H1 (cell line): ENCODE measurements around the gene DDHD1.

Experiments
- CHD1 ChIP-seq: IDR thresholded peaks from 2 replicates; pipeline ENCODE4 v1.6.1; 2012; ENCODE audit warnings: low read depth, low read length, improper control_type of control experiment
- CHD2 ChIP-seq: IDR thresholded peaks from 2 replicates; pipeline ENCODE4 v1.6.1; 2012; ENCODE audit warnings: low read length, improper control_type of control experiment
- GTF2F1 ChIP-seq: IDR thresholded peaks from 2 replicates; pipeline ENCODE4 v1.6.1; 2012; ENCODE audit warnings: low read depth, low read length, improper control_type of control experiment, borderline replicate concordance
- HDAC6 ChIP-seq: IDR thresholded peaks from one replicate; pipeline ENCODE4 v1.7.1; 2012; ENCODE audit warnings: low read depth, mild to moderate bottlenecking, inconsistent platforms, low read length, moderate library complexity
- NRF1 ChIP-seq: IDR thresholded peaks from 2 replicates; pipeline ENCODE4 v1.6.1; 2011; ENCODE audit warnings: mild to moderate bottlenecking, low read depth, low read length, improper control_type of control experiment
- PHF8 ChIP-seq: fragments of 200-600 bp; sonication (generic); conservative IDR thresholded peaks from 2 replicates; pipeline ENCODE4 v1.7.1; 2012; ENCODE audit warnings: low read depth, mild to moderate bottlenecking, inconsistent platforms, low read length, moderate library complexity
- POLR2AphosphoS5 ChIP-seq: IDR thresholded peaks from 2 replicates; pipeline ENCODE4 v1.6.1; 2011; ENCODE audit warnings: low read depth, low read length
- TF ChIP-seq, protein P1 (sequence below), 3 experiments: IDR thresholded peaks; 1 replicate in 2 of 3; 2 replicates in 1 of 3; pipeline versions ENCODE4 v1.5.1 to v1.6.1; 2011; ENCODE audit warnings: low read length in 3 of 3, mild to moderate bottlenecking in 3 of 3, inconsistent platforms in 2 of 3, low read depth in 1 of 3, moderate library complexity in 1 of 3; ENCODE audit not compliant: insufficient read depth in 1 of 3; ENCODE audit errors: control extremely low read depth in 1 of 3
- TF ChIP-seq, protein P2 (sequence below): IDR thresholded peaks from 2 replicates; pipeline ENCODE4 v1.6.1; 2012; ENCODE audit warnings: low read length, inconsistent platforms

DNA sequence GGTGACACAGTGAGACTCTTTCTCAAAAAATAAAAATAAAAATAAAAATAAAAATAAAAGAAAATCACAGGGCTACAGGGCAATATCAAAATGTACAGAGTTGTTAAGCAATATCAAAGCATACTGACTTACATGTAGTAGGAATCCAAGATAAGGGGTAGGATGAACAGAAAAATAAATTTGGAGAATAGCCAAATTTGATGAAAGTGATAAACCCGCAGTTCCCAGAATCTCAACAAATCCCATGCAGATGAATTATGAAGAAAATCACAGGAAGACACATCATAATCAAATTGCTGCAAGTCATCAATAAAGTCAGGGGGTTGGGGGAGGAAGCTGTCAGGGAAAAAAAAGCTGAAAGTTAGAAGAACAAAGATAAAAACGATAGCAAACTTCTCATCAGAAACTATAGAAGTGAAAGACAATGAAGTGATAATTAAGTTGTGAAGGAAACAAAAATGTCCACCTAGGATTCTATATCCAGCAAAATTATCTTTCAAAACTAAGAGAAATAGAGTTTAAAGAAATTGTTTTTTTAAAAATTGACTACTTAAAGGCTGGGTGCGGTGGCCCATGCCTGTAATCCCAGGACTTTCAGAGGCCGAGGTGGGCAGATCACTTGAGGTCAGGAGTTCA is 15.4 kb downstream of the DDHD1 start:
- TF ChIP-seq POLR2AphosphoS5 (no peak), PHF8 (no peak), HDAC6 (no peak), CHD1 (no peak), CHD2 (no peak), GTF2F1 (no peak), NRF1 (no peak)
- TF ChIP-seq, protein P1, sequence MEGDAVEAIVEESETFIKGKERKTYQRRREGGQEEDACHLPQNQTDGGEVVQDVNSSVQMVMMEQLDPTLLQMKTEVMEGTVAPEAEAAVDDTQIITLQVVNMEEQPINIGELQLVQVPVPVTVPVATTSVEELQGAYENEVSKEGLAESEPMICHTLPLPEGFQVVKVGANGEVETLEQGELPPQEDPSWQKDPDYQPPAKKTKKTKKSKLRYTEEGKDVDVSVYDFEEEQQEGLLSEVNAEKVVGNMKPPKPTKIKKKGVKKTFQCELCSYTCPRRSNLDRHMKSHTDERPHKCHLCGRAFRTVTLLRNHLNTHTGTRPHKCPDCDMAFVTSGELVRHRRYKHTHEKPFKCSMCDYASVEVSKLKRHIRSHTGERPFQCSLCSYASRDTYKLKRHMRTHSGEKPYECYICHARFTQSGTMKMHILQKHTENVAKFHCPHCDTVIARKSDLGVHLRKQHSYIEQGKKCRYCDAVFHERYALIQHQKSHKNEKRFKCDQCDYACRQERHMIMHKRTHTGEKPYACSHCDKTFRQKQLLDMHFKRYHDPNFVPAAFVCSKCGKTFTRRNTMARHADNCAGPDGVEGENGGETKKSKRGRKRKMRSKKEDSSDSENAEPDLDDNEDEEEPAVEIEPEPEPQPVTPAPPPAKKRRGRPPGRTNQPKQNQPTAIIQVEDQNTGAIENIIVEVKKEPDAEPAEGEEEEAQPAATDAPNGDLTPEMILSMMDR (IDR thresholded peaks at IDR 0.05; ENCODE audit: control extremely low read depth in 1 of 3, insufficient read depth in 1 of 3, low read depth in 1 of 3, low read length in 3 of 3): no peak
- TF ChIP-seq, protein P2, sequence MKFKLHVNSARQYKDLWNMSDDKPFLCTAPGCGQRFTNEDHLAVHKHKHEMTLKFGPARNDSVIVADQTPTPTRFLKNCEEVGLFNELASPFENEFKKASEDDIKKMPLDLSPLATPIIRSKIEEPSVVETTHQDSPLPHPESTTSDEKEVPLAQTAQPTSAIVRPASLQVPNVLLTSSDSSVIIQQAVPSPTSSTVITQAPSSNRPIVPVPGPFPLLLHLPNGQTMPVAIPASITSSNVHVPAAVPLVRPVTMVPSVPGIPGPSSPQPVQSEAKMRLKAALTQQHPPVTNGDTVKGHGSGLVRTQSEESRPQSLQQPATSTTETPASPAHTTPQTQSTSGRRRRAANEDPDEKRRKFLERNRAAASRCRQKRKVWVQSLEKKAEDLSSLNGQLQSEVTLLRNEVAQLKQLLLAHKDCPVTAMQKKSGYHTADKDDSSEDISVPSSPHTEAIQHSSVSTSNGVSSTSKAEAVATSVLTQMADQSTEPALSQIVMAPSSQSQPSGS: no peak
